PC-9 (cell line): Measurements from ENCODE around the gene RHBDD2. TPM values are rescaled to one million over a fixed set of nuclear protein-coding genes. Genes with fewer than 3 reads are reported as not detected.
"Not testable (repeated sequence)": the region's sequence is repeated elsewhere in the genome, so short reads cannot be mapped to it uniquely, and the experiment has no call there.

Source experiments
- BruUV-seq: library from RNA; stranded (reverse); fragments of 400-500 nt; replicated peaks from 2 replicates; lab custom pipeline; 2021; lab: Mats Ljungman, UMichigan
- CTCF ChIA-PET: fragments of 300-600 bp; sonication (Branson Sonifier 250); formaldehyde crosslinking; loops from one replicate; lab custom pipeline; 2022; ENCODE audit warnings: antibody characterized with exemption; lab: Charles Lee
- POLR2A ChIA-PET: fragments of 300-600 bp; sonication (Branson Sonifier 250); formaldehyde crosslinking; loops from one replicate; lab custom pipeline; 2022; ENCODE audit warnings: antibody characterized with exemption; ENCODE audit not compliant: unreplicated experiment; lab: Charles Lee
- DNase-seq, 2 experiments: peaks; one replicate each; pipeline versions ENCODE4 v3.0.0 to v3.0.0-alpha.2; 2015 to 2022; ENCODE audit warnings: mixed read lengths in 1 of 2
- H2AFZ ChIP-seq: fragments of 200-600 bp; sonication (generic); 2 replicates; pipeline ENCODE4 v1.8.1; 2017; ENCODE audit warnings: antibody characterized with exemption
- H3F3A ChIP-seq: fragments of 200-600 bp; sonication (generic); 2 replicates; pipeline ENCODE4 v1.8.1; 2017; ENCODE audit warnings: antibody characterized with exemption, mild to moderate bottlenecking, low read depth; ENCODE audit not compliant: insufficient read depth
- H3K27ac ChIP-seq: fragments of 200-600 bp; sonication (generic); 2 replicates; pipeline ENCODE4 v1.6.1; 2016; ENCODE audit warnings: mixed run types
- H3K27me3 ChIP-seq: fragments of 200-600 bp; sonication (generic); 2 replicates; pipeline ENCODE4 v1.6.1; 2016; ENCODE audit warnings: low read depth, mixed run types; ENCODE audit not compliant: insufficient read depth
- H3K36me3 ChIP-seq: fragments of 200-600 bp; sonication (generic); 2 replicates; pipeline ENCODE4 v1.6.1; 2016; ENCODE audit warnings: low read depth, mixed run types
- H3K4me1 ChIP-seq: fragments of 200-600 bp; sonication (generic); replicated peaks from 2 replicates; pipeline ENCODE4 v1.6.1; 2016; ENCODE audit warnings: mixed run types; ENCODE audit not compliant: insufficient read depth
- H3K4me2 ChIP-seq: fragments of 200-600 bp; sonication (generic); 2 replicates; pipeline ENCODE4 v1.6.1; 2017; ENCODE audit warnings: mixed run types
- H3K4me3 ChIP-seq: fragments of 200-600 bp; sonication (generic); 2 replicates; pipeline ENCODE4 v1.6.1; 2016; ENCODE audit warnings: mixed run types
- H3K79me2 ChIP-seq: fragments of 200-600 bp; sonication (generic); 2 replicates; pipeline ENCODE4 v1.6.1; 2017; ENCODE audit warnings: low read depth, mixed run types
- H3K9me2 ChIP-seq: fragments of 200-600 bp; sonication (generic); 2 replicates; pipeline ENCODE4 v1.8.1; 2017; ENCODE audit warnings: mild to moderate bottlenecking; ENCODE audit not compliant: insufficient read depth
- H3K9me3 ChIP-seq: fragments of 200-600 bp; sonication (generic); 2 replicates; pipeline ENCODE4 v1.8.1; 2016; ENCODE audit warnings: low read depth; ENCODE audit not compliant: insufficient read depth
- H4K20me1 ChIP-seq: fragments of 200-600 bp; sonication (generic); 2 replicates; pipeline ENCODE4 v1.8.1; 2017; ENCODE audit not compliant: insufficient read depth
- CTCF ChIP-seq: fragments of 200-600 bp; sonication (generic); conservative IDR thresholded peaks from 2 replicates; pipeline ENCODE4 v1.6.1; 2017; ENCODE audit warnings: mixed run types, antibody characterized with exemption, mild to moderate bottlenecking, moderate library complexity
- EZH2 ChIP-seq: fragments of 200-600 bp; sonication (generic); IDR thresholded peaks from 2 replicates; pipeline ENCODE4 v1.8.0; 2017; ENCODE audit warnings: antibody characterized with exemption, low read depth
- intact Hi-C: fragments of 100-400 bp; cut with micrococcal nuclease; formaldehyde crosslinking; loops from one replicate; pipeline ENCODE4 v1.10.0; 2022; ENCODE audit not compliant: unreplicated experiment
- total RNA-seq: library from RNA; stranded (reverse); gene quantifications from 2 replicates; pipeline ENCODE4 v1.2.3, GENCODE V29; 2021

The RHBDD2 gene
- total RNA-seq, 1 experiment from 2014 or later: 71.7 TPM

- Histone ChIP-seq H3K79me2 (no peaks in the 10 kb centered on the region), H3K27me3 (no peaks in the 10 kb centered on the region), H3K4me2 (no peak overlapping the region), H2AFZ (no peak overlapping the region), H3K27ac (no peak overlapping the region), H3K9me2 (no peaks in the 10 kb centered on the region), H3K9me3 (no peaks in the 10 kb centered on the region), H3F3A (no peaks in the 10 kb centered on the region; the same call in 1 of the 2 replicates), H3K36me3 (no peaks in the 10 kb centered on the region), H4K20me1 (no peaks in the 10 kb centered on the region), H3K4me1 (no peaks in the 10 kb centered on the region), H3K4me3 (no peak overlapping the region)
- BruUV-seq: no TSS peak
- no peak for TF ChIP-seq CTCF
- no peak for TF ChIP-seq EZH2
- ChIA-PET CTCF (no interaction called here), POLR2A (no interaction called here)
- intact Hi-C loops: no loop called here
- DNase-seq: no peak
These were observed 43.0 kb upstream of the RHBDD2 start for GRCh38 chr7:75835688-75836285.

GRCh38 chr7:75836798-75837197 is 42.0 kb upstream of the RHBDD2 start:
- Histone ChIP-seq H3K36me3 (no peaks in the 10 kb centered on the region), H3K9me3 (no peaks in the 10 kb centered on the region), H3K79me2 (no peaks in the 10 kb centered on the region), H3K4me1 (peaks cover under 1% of the 10 kb centered on the region; the same call in 1 of the 2 replicates), H3F3A (peaks cover 2% of the 10 kb centered on the region; the same call in 1 of the 2 replicates), H4K20me1 (no peaks in the 10 kb centered on the region), H3K4me2 (no peak overlapping the region), H3K27ac (no peak overlapping the region), H3K27me3 (no peaks in the 10 kb centered on the region), H2AFZ (no peak overlapping the region), H3K9me2 (no peaks in the 10 kb centered on the region), H3K4me3 (no peak overlapping the region)
- TF ChIP-seq EZH2 (no peak), CTCF (no peak)
- POLR2A ChIA-PET: interaction anchor here (0.6 kb wide), 1 partner anchor 213 kb away, joined by 12 read pairs; no protein-coding TSS in a partner anchor
- CTCF ChIA-PET: no interaction called here
- intact Hi-C loops: no loop called here
- DNase-seq: no peak
- no TSS peak for BruUV-seq

GRCh38 chr7:75838281-75838930 is 40.4 kb upstream of the RHBDD2 start:
- BruUV-seq, H3K4me2 ChIP-seq, H3K4me3 ChIP-seq, H4K20me1 ChIP-seq, H3K9me3 ChIP-seq, H2AFZ ChIP-seq, H3K9me2 ChIP-seq, intact Hi-C loops, H3K79me2 ChIP-seq, DNase-seq, H3K36me3 ChIP-seq, CTCF ChIA-PET, H3K27ac ChIP-seq, H3K27me3 ChIP-seq: not testable (repeated sequence)
- POLR2A ChIA-PET: interaction anchor here (0.6 kb wide), 1 partner anchor 12 kb away, joined by 3 read pairs; no protein-coding TSS in a partner anchor
- Histone ChIP-seq H3K4me1 (peaks cover 17% of the 10 kb centered on the region), H3F3A (peaks cover 17% of the 10 kb centered on the region)
